ENCODE results near the gene PLXND1.

PLXND1 gene

GRCh38 chr3:129605922-129606635, 397 bp downstream of the PLXND1 start:
- Histone ChIP-seq H3K27me3 (ENCODE audit: insufficient read depth, poor library complexity, severe bottlenecking) (peaks cover 2% of the 10 kb centered on the region), H3K4me3 (replicated peaks; ENCODE audit: insufficient read depth, low read length) (peak overlapping the region; percentile 7), H3K27ac (replicated peaks) (no peak overlapping the region)
- 0 out of 2 replicates have a peak, but pooled peaks have one; percentile 12 for TF ChIP-seq POLR2AphosphoS5 (IDR thresholded peaks at IDR 0.05; ENCODE audit: low read depth)
- TF ChIP-seq, protein P1, sequence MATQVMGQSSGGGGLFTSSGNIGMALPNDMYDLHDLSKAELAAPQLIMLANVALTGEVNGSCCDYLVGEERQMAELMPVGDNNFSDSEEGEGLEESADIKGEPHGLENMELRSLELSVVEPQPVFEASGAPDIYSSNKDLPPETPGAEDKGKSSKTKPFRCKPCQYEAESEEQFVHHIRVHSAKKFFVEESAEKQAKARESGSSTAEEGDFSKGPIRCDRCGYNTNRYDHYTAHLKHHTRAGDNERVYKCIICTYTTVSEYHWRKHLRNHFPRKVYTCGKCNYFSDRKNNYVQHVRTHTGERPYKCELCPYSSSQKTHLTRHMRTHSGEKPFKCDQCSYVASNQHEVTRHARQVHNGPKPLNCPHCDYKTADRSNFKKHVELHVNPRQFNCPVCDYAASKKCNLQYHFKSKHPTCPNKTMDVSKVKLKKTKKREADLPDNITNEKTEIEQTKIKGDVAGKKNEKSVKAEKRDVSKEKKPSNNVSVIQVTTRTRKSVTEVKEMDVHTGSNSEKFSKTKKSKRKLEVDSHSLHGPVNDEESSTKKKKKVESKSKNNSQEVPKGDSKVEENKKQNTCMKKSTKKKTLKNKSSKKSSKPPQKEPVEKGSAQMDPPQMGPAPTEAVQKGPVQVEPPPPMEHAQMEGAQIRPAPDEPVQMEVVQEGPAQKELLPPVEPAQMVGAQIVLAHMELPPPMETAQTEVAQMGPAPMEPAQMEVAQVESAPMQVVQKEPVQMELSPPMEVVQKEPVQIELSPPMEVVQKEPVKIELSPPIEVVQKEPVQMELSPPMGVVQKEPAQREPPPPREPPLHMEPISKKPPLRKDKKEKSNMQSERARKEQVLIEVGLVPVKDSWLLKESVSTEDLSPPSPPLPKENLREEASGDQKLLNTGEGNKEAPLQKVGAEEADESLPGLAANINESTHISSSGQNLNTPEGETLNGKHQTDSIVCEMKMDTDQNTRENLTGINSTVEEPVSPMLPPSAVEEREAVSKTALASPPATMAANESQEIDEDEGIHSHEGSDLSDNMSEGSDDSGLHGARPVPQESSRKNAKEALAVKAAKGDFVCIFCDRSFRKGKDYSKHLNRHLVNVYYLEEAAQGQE (IDR thresholded peaks at IDR 0.05; ENCODE audit: insufficient replicate concordance, low read depth), result no peak
- DNase-seq (ENCODE audit: low read depth in 1 of 2, low spot score in 1 of 2), result peak in 1 of 2 experiments; percentile 7

- peak in 1 of 2 experiments; percentile 41 for DNase-seq (ENCODE audit: low read depth in 1 of 2, low spot score in 1 of 2)
- no peak for TF ChIP-seq POLR2AphosphoS5 (IDR thresholded peaks at IDR 0.05; ENCODE audit: low read depth)
- no peak for TF ChIP-seq SPI1 (IDR thresholded peaks at IDR 0.05; ENCODE audit: borderline replicate concordance, low read depth)
- TF ChIP-seq, protein P1 (IDR thresholded peaks at IDR 0.05; ENCODE audit: insufficient replicate concordance, low read depth), result no peak
- no peak for TF ChIP-seq GABPA (IDR thresholded peaks at IDR 0.05; ENCODE audit: low read depth)
- TF ChIP-seq, protein P2, sequence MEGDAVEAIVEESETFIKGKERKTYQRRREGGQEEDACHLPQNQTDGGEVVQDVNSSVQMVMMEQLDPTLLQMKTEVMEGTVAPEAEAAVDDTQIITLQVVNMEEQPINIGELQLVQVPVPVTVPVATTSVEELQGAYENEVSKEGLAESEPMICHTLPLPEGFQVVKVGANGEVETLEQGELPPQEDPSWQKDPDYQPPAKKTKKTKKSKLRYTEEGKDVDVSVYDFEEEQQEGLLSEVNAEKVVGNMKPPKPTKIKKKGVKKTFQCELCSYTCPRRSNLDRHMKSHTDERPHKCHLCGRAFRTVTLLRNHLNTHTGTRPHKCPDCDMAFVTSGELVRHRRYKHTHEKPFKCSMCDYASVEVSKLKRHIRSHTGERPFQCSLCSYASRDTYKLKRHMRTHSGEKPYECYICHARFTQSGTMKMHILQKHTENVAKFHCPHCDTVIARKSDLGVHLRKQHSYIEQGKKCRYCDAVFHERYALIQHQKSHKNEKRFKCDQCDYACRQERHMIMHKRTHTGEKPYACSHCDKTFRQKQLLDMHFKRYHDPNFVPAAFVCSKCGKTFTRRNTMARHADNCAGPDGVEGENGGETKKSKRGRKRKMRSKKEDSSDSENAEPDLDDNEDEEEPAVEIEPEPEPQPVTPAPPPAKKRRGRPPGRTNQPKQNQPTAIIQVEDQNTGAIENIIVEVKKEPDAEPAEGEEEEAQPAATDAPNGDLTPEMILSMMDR (IDR thresholded peaks at IDR 0.05; ENCODE audit: insufficient read depth, low read length), result no peak
- peak overlapping the region; percentile 7 for H3K4me3 ChIP-seq (replicated peaks; ENCODE audit: insufficient read depth, low read length)
- no peak overlapping the region for H3K27ac ChIP-seq (replicated peaks)
- peaks cover 2% of the 10 kb centered on the region for H3K27me3 ChIP-seq (ENCODE audit: insufficient read depth, poor library complexity, severe bottlenecking)
These were observed 1.1 kb downstream of the PLXND1 start for GRCh38 chr3:129605203-129605921.

- DNase-seq (ENCODE audit: low read depth in 1 of 2, low spot score in 1 of 2), result no peak
- no peak overlapping the region for H3K27ac ChIP-seq (replicated peaks)
- H3K4me3 ChIP-seq (replicated peaks; ENCODE audit: insufficient read depth, low read length), result no peak overlapping the region; the same call in 1 of the 2 replicates
- TF ChIP-seq POLR2AphosphoS5 (IDR thresholded peaks at IDR 0.05; ENCODE audit: low read depth) (no peak), SPI1 (IDR thresholded peaks at IDR 0.05; ENCODE audit: borderline replicate concordance, low read depth) (no peak), GABPA (IDR thresholded peaks at IDR 0.05; ENCODE audit: low read depth) (no peak)
- TF ChIP-seq, protein P2 (IDR thresholded peaks at IDR 0.05; ENCODE audit: insufficient read depth, low read length), result no peak
- TF ChIP-seq, protein P1 (IDR thresholded peaks at IDR 0.05; ENCODE audit: insufficient replicate concordance, low read depth), result no peak
- peaks cover 2% of the 10 kb centered on the region for H3K27me3 ChIP-seq (ENCODE audit: insufficient read depth, poor library complexity, severe bottlenecking)
These were observed 1.7 kb downstream of the PLXND1 start for GRCh38 chr3:129604767-129605166.
